Sigmoid colon (tissue), 4 donors: ENCODE results near the gene TRIM41.

ENCODE experiments used
- CTCF ChIP-seq, 4 experiments: fragments of 450-650 bp in 3 of 4; fragments of 200-600 bp in 1 of 4; IDR thresholded peaks; one replicate each; pipeline ENCODE4 v1.5.1; 2016 to 2019; ENCODE audit warnings: antibody characterized with exemption in 4 of 4, mild to moderate bottlenecking in 3 of 4, moderate library complexity in 2 of 4
- EP300 ChIP-seq, 4 donors: sonication (generic); formaldehyde crosslinking; IDR thresholded peaks; one replicate each; pipeline ENCODE4 v1.6.1; 2017; ENCODE audit warnings: antibody characterized with exemption in 4 of 4
- POLR2A ChIP-seq, 2 donors: fragments of 450-650 bp; IDR thresholded peaks; one replicate each; pipeline ENCODE4 v1.6.1; 2016; ENCODE audit warnings: antibody characterized with exemption in 2 of 2, mild to moderate bottlenecking in 2 of 2, moderate library complexity in 2 of 2
- POLR2AphosphoS5 ChIP-seq, 4 donors: sonication (generic); formaldehyde crosslinking; IDR thresholded peaks; one replicate each; pipeline ENCODE4 v1.6.1; 2017; ENCODE audit warnings: antibody characterized with exemption in 4 of 4

GRCh38 chr5:181219262-181220177 lies 3.6 kb upstream of the TRIM41 start:
- TF ChIP-seq CTCF (IDR thresholded peaks at IDR 0.05) (no peak), POLR2AphosphoS5 (IDR thresholded peaks at IDR 0.05) (no peak), POLR2A (IDR thresholded peaks at IDR 0.05) (no peak), EP300 (IDR thresholded peaks at IDR 0.05) (no peak)
